Stimulated activated CD4-positive, alpha-beta T cell treated with anti-CD3 and anti-CD28 coated beads, Interleukin-1b, Interleukin-23, amount 100 ng/mL, for 48 hours (primary cell): ENCODE measurements around the gene SYNJ2.
"Not testable (repeated sequence)": the region's sequence is repeated elsewhere in the genome, so short reads cannot be mapped to it uniquely, and the experiment has no call there.

Experiments
- DNase-seq: peaks from one replicate; pipeline ENCODE4 v3.0.0-alpha.2; 2020

The SYNJ2 gene, protein sequence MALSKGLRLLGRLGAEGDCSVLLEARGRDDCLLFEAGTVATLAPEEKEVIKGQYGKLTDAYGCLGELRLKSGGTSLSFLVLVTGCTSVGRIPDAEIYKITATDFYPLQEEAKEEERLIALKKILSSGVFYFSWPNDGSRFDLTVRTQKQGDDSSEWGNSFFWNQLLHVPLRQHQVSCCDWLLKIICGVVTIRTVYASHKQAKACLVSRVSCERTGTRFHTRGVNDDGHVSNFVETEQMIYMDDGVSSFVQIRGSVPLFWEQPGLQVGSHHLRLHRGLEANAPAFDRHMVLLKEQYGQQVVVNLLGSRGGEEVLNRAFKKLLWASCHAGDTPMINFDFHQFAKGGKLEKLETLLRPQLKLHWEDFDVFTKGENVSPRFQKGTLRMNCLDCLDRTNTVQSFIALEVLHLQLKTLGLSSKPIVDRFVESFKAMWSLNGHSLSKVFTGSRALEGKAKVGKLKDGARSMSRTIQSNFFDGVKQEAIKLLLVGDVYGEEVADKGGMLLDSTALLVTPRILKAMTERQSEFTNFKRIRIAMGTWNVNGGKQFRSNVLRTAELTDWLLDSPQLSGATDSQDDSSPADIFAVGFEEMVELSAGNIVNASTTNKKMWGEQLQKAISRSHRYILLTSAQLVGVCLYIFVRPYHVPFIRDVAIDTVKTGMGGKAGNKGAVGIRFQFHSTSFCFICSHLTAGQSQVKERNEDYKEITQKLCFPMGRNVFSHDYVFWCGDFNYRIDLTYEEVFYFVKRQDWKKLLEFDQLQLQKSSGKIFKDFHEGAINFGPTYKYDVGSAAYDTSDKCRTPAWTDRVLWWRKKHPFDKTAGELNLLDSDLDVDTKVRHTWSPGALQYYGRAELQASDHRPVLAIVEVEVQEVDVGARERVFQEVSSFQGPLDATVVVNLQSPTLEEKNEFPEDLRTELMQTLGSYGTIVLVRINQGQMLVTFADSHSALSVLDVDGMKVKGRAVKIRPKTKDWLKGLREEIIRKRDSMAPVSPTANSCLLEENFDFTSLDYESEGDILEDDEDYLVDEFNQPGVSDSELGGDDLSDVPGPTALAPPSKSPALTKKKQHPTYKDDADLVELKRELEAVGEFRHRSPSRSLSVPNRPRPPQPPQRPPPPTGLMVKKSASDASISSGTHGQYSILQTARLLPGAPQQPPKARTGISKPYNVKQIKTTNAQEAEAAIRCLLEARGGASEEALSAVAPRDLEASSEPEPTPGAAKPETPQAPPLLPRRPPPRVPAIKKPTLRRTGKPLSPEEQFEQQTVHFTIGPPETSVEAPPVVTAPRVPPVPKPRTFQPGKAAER (N-terminal part only)

DNA sequence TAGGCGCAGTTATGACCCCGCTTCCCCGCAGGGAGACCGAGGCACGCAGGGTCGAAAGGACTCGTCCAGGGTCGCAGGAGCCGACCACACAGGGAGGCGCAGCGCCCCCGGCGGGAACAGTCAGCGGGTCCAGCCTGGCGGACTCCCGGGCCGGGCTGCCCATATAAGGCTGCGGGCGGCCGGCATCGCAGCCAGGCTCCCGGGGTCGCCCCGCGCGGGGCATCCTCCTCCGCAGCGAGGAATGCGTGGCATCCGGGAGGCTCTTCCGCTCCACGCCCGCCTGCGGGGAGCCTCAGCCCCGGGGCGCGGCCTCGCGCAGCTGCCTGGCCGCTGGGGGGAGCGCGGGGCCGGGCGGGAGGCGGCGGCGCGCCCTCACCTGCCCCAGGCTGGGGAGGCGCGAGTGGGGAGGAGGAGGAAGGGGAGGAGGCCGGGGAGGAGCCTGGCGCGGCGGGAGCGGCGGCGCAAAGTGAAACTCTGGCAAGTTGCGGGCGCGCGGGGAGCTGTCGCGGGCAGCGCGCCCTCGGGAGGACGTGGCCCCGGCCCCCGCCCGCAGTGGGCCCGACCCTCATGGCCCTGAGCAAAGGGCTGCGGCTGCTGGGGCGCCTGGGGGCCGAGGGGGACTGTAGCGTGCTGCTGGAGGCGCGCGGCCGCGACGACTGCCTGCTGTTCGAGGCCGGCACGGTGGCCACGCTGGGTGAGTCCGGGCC, at the start of gene SYNJ2:
Gene SYNJ2, plus strand, starts transcription at position 469 of the 707 bp plus-strand sequence. Its CDS starts 99 bp downstream, at position 568.
- DNase-seq, result peak; percentile 78

DNA sequence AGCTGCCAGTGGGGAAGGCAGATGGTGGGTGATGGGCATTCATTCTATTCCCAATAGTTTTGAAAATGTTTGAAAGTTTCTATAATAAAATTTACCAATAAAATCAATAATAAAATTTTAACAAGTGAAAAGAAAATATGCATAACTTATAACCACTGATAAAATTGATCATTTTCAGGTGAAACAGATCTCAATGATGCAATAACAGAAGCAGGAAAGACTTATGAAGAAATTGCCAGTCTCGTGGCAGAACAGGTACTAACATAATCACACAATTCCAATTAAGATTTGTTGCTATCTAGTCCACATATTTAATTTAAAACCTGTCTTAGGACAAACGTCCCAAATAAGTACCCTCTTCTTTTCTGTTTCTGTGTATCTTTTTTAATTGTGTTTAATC, 45.9 kb upstream of the SYNJ2 start:
- no peak for DNase-seq

GRCh38 chr6:157937318-157937717, 44.3 kb upstream of the SYNJ2 start:
- no peak for DNase-seq

DNA sequence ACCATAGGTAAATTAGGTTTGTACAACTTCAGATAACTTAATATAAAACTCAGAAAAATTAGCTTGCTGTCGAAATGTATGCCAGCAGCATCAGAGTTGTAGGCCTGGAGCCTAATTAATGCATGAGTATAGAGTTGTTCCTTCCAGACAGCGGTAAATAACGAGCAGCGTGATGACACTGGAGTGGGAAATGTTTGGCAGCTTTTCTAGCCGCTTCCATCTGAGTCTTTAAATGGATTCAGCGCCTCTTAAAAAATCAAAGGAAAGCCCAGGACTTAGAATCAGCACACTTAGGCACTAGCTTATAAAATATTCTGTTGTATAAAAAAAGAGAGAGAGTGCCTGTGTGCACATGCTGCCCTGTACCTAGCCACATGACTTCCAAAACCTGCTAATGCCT, 43.7 kb upstream of the SYNJ2 start:
- DNase-seq, result no peak

DNA sequence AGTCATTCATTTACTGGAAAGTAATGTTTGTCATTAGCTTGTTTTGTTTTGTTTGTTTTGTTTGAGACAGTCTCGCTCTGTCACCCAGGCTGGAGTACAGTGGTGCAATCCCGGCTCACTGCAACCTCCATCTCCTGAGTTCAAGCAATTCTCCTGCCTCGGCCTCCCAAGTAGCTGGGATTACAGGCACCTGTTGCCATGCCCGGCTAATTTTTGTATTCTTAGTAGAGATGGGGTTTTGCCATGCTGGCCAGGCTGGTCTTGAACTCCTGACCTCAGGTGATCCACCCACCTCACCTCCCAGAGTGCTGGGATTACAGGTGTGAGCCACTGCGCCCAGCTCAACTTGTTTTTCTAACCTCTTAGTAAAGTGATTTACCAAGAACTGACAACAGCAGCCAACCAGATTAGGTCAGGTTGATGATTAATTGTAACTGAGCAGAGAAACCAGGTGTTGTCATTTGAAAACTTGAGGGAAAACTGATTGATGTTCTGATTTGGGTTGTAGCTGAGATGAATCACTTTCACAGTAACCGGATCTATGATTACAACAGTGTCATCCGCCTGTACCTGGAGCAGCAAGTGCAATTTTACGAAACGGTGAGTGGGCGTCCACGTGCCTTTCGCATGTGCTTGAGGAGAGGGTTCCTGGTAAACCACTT, 41.2 kb upstream of the SYNJ2 start:
- DNase-seq, result peak; percentile 82

DNA sequence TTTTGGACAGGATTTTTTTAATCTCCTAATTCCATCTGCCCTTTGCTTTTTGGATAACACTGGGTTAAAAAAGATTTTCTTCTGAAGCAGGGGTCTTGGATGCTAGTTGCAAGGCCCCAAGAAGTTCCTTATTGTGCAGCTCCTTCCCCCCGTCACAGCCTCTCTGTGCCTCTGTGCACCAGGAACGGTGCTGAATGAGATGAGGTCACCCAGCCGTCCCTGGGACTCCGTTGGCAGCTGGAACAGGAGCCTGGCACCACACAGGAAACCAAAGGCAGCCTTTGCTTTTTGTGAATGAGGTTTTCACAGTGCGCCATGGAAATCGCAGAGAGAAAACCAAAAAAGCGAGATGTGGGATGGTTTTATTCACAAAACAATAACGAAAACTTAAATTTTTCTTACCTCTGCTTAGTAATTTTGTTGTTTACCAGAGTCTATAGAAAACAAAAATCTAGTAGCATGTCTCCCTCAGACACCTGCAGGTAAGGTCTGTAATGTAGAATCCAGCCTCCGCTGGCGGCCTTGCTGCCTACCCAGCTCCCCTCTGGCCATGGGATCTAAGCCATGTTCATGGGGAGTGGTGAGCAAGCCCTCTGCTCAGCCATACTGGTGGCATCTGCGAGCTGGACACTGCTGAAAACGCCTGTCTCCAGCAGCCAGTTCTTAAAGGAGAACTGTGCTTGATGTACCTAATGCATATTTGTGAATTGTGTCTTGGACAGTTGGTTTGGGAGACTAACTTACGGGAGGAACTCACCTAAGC, 40.4 kb upstream of the SYNJ2 start:
- no peak for DNase-seq

DNA sequence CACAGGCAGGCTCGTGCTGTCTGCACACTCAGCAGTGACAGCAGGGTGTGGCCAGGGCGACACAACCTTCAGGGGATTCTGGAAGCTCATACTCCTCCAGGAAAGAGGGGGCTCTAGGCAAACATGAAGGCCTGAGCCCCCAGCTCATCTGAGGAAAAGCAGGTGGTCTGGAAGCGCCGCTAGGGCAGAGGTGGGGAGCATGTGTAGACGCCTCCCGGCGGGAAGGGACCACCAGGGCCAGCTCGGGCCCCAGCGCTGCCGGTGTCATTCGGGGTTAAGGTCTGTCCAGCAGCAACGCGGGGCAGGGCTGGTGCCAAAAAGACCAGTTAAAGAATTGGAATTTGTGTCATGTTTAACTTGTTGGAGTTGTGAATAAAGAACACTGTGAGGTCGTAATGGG, 39.3 kb upstream of the SYNJ2 start:
- DNase-seq, result no peak

- DNase-seq, result no peak
Observed at GRCh38 chr6:157943249-157943963, 38.3 kb upstream of the SYNJ2 start.

DNA sequence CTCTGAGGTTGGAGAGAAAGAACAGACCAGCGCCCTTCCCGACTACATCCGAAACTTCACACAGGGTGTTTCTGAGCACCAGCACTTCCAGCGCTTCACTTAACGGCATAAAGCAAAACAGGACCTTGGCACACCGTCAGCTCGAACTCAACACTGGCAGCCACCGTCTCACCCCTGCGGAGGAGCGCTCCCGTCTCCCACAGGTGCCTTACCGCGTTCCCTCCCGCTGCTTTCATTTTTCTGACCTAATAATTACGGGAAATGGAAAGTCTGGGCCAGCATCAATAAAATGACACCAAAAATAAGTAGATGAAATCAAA, 37.7 kb upstream of the SYNJ2 start:
- no peak for DNase-seq

DNA sequence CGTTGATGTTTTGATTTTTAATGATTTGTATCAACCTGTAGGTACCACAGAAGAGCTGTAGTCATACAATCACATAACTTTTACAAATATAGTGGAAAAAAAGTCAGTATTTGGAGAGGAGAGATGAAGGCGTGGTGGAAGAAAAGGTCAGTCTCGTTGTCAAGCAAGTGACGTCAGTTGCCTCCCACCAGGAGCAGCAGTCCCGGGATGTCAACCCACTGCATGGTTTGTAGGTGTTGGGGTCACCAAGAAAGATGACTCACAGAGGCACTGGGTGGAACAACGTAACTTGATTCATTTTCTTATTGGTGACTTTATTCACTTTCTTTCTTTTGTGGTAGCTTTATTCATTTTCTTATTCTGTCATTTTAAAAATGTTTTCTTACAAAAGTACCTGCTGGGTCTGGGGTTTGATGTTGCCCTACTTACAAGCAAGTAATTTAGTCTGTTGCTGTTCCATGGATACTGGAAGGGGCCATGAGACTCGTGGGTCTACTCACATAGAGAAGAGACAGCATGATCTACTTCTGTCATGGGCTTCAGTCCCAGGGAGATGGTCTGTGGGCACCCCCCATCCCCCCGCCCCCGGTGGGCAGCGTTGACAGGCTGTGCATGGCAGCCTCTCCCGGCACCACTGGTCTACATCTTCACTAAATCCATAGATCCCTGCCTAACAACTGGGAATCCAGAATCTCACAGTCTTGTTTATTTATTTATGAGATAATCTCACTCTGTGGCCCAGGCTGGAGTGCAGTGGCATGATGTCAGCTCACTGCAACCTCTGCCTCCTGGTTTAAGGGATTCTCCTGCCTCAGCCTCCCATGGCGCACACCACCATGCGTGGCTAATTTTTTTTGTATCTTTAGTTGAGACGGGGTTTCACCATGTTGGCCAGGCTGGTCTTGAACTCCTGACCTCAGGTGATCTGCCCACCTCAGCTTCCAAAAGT, 36.4 kb upstream of the SYNJ2 start:
- peak; percentile 66 for DNase-seq

DNA sequence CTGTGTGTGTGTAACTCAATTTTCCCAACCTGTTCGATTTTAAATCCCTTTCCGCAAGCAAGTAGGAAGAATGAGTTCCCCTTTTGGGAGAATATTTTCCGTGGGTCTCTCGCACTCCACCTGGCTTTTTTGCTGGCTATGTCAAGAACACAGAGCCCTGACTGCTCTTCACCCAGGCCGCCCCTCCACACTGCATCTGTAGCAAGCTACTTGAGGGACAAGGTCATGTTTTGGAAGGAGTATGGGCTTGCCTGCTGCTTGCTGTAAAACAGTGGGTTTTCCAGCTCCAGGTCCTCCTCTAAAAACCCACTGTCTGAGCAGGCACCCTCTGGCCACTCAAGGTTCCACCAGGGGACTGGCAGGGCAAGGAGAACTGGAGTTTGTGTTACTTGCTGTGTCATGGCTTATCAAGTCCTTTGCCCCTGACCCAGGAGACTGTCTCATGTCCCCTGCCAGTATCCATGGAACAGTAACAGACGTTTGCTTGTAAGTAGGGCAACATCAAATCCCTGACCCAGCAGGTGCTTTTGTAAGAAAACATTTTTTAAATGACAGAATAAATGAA, 35.5 kb upstream of the SYNJ2 start:
- DNase-seq, result no peak

DNA sequence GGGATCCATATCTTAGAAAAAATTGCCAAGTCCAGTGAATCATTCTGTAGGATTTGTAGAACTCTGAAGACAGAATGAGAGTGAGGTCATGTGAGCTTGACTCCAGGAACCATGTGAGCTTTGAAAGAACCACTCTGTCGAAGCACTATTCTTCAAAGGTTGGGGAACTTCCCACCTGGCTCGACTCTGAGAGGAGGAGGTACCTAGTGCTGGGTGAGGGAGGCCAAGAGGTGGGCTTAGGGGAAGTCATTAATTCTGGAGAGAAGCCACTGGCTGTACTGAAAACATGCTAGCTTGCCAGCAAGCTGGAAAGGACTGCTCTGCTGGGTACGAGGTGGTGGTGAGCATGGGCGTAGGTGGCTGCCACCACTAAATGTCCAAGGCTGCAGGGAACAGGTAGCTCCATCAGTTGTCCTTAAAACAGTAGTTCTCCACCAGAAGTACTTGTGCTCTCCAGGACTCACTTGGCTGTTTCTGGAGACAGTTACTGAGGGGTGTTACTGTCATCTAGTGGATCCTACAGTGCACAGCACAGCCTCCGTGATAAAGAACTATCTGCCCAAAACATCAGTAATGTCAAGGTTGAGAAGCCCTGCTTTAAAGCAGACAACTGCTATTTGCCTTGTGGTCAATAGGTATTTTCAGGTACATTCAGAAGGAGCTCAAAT, 34.7 kb upstream of the SYNJ2 start:
- no peak for DNase-seq

DNA sequence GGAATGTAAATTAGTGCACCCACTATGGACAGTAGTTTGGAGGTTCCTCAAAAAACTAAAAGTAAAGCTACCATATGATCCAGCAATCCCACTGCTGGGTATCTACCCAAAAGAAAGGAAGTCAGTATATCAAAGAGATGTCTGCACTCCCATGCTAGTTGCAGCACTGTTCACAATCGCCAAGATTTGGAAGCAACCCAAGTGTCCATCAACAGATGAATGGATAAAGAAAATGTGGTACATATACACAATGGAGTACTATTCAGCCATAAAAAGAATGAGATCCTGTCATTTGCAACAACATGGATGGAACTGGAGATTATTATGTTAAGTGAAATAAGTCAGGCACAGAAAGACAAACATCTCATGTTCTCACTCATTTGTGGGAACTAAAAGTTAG, 30.8 kb upstream of the SYNJ2 start:
- DNase-seq, result not testable (repeated sequence)

DNA sequence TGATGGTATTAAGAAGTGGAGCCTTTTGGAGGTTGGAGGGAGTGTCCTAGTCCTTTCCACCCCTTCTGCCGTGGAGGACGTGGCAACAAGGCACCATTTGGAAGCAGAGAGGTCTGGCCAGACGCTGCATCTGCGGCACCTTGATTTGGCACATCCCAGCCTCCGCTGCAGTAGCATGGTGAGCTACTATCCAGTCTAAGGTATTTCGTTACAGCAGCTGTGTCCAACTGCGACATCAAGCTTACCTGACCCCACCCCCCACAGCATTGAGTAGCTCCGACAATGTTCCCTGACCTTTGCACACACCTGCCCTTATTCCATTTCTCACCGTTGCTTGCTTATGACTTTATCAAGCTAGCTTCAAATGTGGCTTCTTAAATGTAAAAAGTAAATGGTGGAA, 29.8 kb upstream of the SYNJ2 start:
- no peak for DNase-seq

DNA sequence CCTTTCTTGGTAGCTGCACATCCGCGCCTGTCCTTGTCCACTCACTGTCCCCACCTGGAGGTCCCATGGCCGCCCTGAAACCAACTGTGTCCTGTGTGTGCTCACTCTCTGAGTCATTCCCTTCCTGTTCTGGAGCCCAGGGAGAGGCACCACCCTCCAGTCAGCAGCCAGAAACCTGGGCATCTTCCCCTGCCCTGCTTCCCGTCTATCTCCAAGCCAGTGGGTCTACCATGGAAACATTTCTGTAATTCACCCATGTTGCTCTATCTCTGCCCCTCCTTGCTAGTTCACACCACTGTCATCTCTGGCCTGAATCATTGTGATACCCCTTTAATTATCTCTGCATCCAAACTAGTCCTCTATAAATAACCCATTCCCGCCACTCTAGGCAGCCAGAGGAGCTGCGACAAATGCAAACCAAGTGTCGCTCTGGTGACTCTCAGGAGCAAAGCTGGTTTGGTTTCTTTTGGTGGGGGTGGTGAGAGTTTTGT, 28.8 kb upstream of the SYNJ2 start:
- DNase-seq, result no peak

GRCh38 chr6:157953580-157954091, 28.0 kb upstream of the SYNJ2 start:
- no peak for DNase-seq

DNA sequence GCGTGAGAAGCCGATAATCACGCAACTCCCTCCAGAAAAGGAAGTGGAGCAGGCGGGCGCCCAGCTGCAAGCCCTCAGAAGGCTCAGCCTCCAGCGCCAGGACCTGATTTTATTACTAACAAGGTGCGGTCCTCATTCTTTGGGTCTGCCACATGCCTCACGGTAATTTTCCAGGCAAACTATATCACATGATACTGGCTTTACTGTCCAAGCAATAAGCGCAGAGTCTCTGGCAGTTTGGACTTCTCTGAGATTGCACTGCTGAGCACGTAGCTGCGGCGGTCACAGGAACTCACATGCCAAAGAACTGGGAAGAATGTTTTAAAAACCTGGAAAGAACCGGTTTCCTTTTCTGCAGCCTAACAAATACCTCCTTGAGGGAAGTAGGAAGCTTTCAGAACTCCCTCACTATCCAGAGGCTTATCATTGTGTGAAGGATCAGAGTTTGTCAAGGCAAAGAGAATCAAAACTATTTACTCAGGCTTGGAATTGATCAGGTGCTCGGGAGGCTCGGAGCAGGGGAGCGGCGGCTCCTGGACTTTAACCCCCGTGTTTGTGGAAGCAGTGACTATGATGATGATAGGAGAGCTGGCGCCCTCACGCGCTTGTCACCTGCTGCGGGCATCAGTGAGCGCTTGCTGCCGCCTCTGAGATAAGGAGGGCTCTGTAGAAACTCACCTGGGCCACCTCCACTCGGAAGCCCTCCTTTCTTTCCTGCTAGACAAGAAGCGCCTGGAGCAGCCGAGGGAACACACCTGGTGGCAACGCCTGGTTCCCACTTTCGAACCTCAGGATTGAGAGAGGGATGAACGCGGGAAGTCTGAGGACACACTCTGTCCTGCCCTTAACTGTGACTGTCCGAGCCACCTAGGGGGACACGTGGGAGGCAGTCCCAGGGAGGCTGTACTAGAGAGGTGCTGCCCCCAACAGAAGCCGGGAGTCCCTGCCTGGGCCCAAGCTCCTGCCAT, 27.2 kb upstream of the SYNJ2 start:
- no peak for DNase-seq
